Heart left ventricle (tissue), 13 donors: Measurements from ENCODE around the gene IFRD1.

Experiments
- POLR2A ChIP-seq, 2 donors: fragments of 450-650 bp; IDR thresholded peaks; one replicate each; pipeline ENCODE4 v1.6.1; 2017; ENCODE audit warnings: antibody characterized with exemption in 2 of 2, mild to moderate bottlenecking in 2 of 2, moderate library complexity in 2 of 2
- TF ChIP-seq, protein P1 (sequence below), 12 donors: fragments of 200-600 bp; sonication (generic) in 4 of 12; IDR thresholded peaks; one replicate each; pipeline versions ENCODE4 v1.5.0 to v1.8.0; 2018 to 2022; ENCODE audit warnings: antibody characterized with exemption in 12 of 12, mild to moderate bottlenecking in 5 of 12
- donor health status: ischemic (EF 13 %, LVEDD 7.1; RV severe dilation, severe dysfunction).
- donor health status: DM: no; HTN: yes; CAD: no.
- donor health status: DM: no; HTN: no; CAD: no.
- donor health status: ischemic (EF 25% LVEDD 6.9; RV normal size, moderate dysfunction).
- donor health status: ischemic (EF 25% LVEDD 5.7; RV mildly dilated, moderate dysfunction).
- donor health status: ischemic (EF 35%, LVEDD 5.7; RV mildly dilated, moderate dysfunction).
- donor health status: nonischemic (EF 11% LVEDD 7.7; RV severe dilation, severe dysfunction).
- donor health status: DM: yes; HTN: yes; CAD: no.
- donor health status: PGD.
- donor health status: ischemic (EF 29% LVEDD 5.4; RV normal size, mild dysfunction).
- donor health status: nonischemic (EF 23%, LVEDD 6.1; RV moderate dilation, normal function).

DNA sequence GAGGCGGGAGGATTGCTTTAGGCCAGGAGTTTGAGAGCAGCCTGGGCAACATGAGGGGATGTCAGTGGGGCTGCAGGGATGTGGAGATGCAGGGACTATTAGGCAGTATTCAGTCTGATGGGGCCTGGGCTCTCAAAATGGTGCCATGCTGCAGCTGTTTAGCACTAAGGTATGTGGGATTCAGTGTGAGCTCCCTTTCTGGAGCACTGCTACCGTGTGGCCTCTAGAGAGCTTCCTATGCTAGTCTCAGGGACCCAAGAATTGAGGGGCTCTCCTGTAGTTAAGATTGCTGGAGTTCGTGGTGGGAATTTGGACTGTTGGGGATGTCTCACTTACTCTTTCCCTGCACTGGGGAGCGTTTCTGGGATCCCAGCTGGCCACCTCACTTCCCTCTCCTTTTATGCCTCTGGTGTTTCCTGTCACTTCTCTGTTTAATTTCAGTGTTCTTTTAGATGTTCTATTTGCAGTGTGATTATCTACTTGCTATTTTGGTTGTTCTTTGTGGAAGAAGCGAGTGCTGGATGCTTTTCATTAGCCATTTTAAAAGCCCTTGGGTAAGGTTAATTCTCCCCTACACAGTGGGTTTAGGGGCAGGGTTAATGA is 53.9 kb downstream of the IFRD1 start:
- TF ChIP-seq, protein P1, sequence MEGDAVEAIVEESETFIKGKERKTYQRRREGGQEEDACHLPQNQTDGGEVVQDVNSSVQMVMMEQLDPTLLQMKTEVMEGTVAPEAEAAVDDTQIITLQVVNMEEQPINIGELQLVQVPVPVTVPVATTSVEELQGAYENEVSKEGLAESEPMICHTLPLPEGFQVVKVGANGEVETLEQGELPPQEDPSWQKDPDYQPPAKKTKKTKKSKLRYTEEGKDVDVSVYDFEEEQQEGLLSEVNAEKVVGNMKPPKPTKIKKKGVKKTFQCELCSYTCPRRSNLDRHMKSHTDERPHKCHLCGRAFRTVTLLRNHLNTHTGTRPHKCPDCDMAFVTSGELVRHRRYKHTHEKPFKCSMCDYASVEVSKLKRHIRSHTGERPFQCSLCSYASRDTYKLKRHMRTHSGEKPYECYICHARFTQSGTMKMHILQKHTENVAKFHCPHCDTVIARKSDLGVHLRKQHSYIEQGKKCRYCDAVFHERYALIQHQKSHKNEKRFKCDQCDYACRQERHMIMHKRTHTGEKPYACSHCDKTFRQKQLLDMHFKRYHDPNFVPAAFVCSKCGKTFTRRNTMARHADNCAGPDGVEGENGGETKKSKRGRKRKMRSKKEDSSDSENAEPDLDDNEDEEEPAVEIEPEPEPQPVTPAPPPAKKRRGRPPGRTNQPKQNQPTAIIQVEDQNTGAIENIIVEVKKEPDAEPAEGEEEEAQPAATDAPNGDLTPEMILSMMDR (IDR thresholded peaks at IDR 0.05) = no peak
- TF ChIP-seq POLR2A (IDR thresholded peaks at IDR 0.05) = no peak
